H1 (cell line): ENCODE measurements around the gene EPB42. TPM values are rescaled to one million over a fixed set of nuclear protein-coding genes. Genes with fewer than 3 reads are reported as not detected.

ENCODE experiments used
- YY1 ChIP-seq: IDR thresholded peaks from 2 replicates; pipeline ENCODE4 v1.6.1; 2011; ENCODE audit warnings: low read depth, mild to moderate bottlenecking, low read length
- polyA plus RNA-seq, 7 experiments: library from polyadenylated mRNA; depleted of rRNA in 3 of 7; stranded (reverse) in 5 of 7; unstranded in 2 of 7; fragments of >200 nt in 5 of 7; fragments of 200-250 nt in 2 of 7; gene quantifications; 1 replicate in 5 of 7; 2 replicates in 1 of 7; 4 replicates in 1 of 7; pipeline versions ENCODE4 v1.2.1 to v1.2.3, GENCODE V29; 2011 to 2013; ENCODE audit warnings: missing spikeins in 2 of 7, mixed read lengths in 2 of 7
- total RNA-seq: library from RNA; stranded (reverse); fragmentation: NEBNext Ultra II Directional; extraction: Animal tissue kit (Norgen Biotek cat#: 25700); gene quantifications from 2 replicates; pipeline ENCODE4 v1.2.1, GENCODE V29; 2021

EPB42 gene
- total and polyA plus RNA-seq, 2 of the 8 experiments (the other 6 are each of a cell fraction or from before 2014, with no cell fraction given) = not detected

DNA sequence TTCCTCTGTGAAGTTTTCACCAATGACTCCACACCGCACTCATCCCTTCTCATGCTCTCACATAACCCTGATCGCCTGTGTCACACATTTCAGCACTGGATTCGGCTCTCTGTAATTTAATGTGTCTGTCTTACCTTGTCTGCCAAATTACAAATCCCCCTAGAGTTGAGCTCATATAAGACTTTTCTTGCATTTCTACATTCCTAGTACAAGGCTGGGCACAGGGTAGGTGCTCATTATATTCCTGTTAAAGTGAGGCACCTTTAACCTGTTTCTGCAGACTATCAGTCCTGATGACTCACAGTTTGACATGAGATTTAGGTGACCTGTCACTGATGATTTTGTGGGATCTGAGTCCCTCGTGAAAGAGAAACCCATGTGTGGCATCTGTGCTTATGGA is 23.3 kb upstream of the EPB42 start (continued):
- TF ChIP-seq YY1 = no peak
- TF ChIP-seq, all 59 proteins: peak for 0
